Fibroblast of mammary gland (primary cell): ENCODE data around the gene PPBP.
A peak's percentile ranks its signal among the peaks of the same experiment; 100 is the strongest.

Experiments used
- DNase-seq: peaks from one replicate; pipeline ENCODE4 v3.0.0-alpha.2; 2010; ENCODE audit warnings: low read depth
- H3K4me3 ChIP-seq: 2 replicates; pipeline ENCODE4 v1.5.1; 2011; ENCODE audit warnings: low read depth, mild to moderate bottlenecking, low read length, moderate library complexity; ENCODE audit not compliant: control insufficient read depth
- TF ChIP-seq, protein P1 (sequence below): conservative IDR thresholded peaks from 2 replicates; pipeline ENCODE4 v1.5.1; 2011; ENCODE audit warnings: low read depth, low read length, inconsistent platforms; ENCODE audit not compliant: control insufficient read depth, insufficient read depth

The PPBP gene

DNA sequence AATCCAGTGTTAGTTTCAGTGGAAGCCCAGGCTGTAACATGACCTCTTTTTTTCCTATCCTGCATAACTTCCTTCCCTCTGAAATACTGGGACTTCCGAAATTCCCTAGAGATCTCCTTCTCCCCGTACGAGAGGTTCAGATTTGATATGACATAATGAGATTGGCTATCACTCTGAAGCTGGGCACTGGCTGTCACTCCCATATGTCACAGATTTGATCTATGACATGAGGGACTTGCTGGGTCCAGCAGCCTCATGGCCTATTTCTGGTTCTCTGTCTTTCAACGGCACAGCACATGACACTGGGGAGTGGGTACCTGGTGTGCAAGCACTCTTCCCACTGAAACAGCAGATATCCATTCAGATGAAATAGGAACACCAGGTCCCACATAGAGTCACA lies 42.9 kb downstream of the PPBP start:
- TF ChIP-seq, protein P1, sequence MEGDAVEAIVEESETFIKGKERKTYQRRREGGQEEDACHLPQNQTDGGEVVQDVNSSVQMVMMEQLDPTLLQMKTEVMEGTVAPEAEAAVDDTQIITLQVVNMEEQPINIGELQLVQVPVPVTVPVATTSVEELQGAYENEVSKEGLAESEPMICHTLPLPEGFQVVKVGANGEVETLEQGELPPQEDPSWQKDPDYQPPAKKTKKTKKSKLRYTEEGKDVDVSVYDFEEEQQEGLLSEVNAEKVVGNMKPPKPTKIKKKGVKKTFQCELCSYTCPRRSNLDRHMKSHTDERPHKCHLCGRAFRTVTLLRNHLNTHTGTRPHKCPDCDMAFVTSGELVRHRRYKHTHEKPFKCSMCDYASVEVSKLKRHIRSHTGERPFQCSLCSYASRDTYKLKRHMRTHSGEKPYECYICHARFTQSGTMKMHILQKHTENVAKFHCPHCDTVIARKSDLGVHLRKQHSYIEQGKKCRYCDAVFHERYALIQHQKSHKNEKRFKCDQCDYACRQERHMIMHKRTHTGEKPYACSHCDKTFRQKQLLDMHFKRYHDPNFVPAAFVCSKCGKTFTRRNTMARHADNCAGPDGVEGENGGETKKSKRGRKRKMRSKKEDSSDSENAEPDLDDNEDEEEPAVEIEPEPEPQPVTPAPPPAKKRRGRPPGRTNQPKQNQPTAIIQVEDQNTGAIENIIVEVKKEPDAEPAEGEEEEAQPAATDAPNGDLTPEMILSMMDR = no peak
- DNase-seq = no peak
- H3K4me3 ChIP-seq = no peak overlapping the region

DNA sequence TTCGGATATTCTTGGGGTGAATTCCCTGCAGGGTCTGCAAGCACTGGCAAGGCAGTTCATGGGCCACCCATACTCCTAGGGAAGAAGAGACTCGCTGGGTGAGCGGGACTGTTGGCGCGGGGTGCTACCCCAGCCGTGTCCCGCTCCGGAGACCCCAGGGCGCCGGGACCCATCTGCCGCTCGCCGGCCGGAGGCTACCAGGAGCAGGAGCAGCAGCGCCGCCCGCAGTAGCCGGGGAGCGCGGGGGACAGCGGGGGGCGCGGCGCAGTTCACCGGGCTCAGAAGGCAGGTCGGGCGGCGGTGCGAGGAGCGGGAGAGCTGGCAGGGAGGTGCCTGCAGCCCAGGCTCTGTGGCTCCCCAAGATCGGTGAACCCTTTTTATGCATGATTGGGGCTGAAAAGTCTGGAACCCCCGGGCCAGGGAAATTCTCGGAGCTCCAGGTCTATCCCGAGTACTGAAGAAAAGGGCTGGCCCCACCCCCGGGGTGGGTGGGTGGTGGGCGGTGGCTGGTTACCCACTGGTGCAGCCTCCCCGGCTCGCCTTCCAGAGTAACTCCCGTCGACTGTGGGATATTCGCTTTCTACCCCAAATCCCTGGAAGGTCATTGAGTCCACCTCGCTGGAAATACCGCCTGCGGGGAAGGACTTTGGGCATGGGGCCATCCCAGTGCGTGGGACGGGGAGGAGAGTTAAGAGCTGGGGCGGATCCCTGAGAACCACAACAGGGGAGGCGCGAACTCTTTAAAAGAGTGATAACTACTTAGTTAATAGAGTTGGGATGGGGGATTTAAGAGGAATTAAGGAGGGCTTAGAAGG lies 43.7 kb downstream of the PPBP start:
- TF ChIP-seq, protein P1 = no peak
- H3K4me3 ChIP-seq = peak overlapping the region; percentile 55
- DNase-seq = peak; percentile 29

DNA sequence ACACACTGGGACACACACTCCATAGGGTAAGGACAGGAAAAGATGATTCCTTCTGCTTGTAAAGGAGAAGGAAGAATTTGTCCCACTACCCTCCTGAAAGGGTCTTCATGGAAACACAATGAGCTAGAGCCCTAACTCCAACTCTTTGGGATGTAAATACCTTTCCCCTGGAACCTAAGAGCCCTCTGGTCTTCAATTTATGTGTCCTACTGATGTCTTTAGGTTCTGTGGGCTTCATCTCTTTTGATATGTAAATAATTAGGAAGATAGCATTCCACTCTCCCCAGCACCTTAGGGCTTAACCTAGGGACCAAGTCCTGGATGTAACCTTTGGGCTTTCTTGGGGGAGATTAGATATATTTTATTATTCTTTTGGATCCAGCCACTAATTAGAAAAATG lies 44.4 kb downstream of the PPBP start:
- no peak overlapping the region for H3K4me3 ChIP-seq
- TF ChIP-seq, protein P1 = no peak
- no peak for DNase-seq

DNA sequence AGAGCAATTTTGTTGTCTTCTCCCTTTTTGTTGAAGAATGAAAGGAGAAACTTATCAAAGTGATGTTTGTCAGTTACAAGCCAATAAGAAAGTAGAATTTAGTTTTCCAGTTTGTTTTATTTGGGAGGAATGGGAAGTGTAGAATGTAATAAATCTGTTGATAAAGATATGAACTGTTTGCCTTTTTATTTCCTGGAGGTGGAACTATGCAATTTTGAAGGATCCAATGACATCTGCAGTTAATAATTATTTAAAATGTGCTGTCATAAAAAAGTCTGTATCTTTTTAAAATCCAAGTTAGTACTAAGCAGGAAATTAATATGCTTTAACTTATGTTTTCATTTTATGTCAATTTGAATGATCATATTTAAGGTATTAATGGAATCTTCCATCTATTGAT lies 51.0 kb downstream of the PPBP start:
- TF ChIP-seq, protein P1 = no peak
- H3K4me3 ChIP-seq = no peak overlapping the region
- no peak for DNase-seq
